HG03103 (cell line): ENCODE measurements around the gene UBE2H.

Source experiments
- ATAC-seq: cut with Tn5 transposase; IDR thresholded peaks from one replicate; pipeline ENCODE4 v1.9.1; 2021; ENCODE audit warnings: low read depth; ENCODE audit not compliant: unreplicated experiment

Gene UBE2H

DNA sequence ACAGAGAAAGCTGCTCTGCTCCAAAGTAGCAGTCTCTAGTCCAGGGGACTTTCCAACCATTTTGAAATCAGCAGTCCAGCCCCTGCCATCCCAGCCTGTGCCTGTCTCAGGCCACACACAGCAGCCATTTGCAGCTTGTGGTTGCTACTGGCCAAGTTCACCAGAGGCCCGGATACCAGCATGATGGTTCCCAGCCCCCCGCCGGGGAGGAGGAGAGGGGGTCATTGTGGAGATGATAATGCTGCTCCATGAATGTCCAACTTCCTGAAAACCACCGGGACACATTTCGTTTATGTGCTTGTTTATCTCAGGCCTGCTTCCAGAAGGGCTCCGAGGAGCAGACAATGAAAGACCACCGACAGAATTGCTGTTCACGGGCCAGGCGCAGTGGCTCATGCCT, 160.0 kb downstream of the UBE2H start:
- no peak for ATAC-seq

GRCh38 chr7:129790136-129790535, 162.6 kb downstream of the UBE2H start:
- ATAC-seq = no peak

DNA sequence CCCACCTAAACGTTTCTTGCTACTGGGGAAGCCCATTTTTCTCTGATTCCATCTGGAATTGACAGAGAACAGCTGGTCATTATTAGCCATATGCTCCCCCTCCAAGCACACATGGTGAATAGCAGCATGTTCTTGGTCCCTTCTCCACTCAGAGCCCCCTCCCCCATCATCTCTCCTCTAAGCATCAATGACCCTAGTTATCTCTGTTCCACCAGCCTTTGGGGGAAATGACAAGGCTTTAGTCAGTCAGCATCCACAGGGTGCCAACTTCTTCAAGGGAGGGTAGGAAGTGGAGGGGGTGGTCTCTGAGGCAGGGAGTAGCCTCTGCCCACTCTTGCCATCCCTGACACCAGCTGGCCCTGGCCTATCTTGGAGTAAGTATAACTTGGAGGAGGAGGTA, 163.1 kb downstream of the UBE2H start:
- no peak for ATAC-seq

DNA sequence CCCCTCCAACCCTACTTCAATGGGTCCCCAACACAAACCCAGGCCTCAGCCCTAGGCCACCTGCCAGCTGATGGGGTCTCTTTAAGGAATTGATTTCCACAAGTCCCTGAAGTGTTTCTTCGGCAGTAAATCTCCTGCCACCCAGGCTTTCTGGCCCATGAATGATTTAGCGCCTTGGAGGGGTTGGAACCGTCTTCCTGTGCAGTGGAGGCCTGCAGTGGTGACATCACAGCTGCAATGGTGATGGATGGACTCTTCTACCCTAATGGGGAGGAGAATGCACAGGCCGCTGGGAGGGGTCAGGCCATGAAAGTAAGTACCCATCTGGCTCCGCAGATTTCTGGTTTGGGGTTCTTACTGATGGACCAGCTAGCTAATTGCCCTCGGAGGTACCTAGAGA, 163.8 kb downstream of the UBE2H start:
- ATAC-seq = no peak

- ATAC-seq = no peak
Measured at GRCh38 chr7:129786825-129787563, 165.8 kb downstream of the UBE2H start.

GRCh38 chr7:129785685-129786514, 166.9 kb downstream of the UBE2H start:
- ATAC-seq = no peak

- no peak for ATAC-seq
Measured at GRCh38 chr7:129784783-129785684, 167.7 kb downstream of the UBE2H start.

- ATAC-seq = no peak
Measured at GRCh38 chr7:129784437-129784782, 168.3 kb downstream of the UBE2H start.

DNA sequence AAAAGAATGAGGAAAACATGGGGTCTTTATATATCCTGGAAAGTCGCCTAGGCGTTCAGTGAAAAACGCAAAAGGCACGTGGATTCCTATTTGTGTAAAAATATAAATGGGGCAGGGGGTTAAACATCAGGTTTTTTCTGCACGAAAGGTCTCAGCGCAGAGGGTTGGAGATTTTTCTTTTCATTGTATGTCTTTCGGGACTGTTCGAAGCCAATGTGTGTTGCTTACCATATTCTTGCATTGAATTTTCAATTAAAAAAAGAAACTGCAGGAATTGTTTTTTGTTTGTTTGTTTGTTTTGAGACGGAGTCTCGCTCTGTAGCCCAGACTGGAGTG, 169.2 kb downstream of the UBE2H start:
- ATAC-seq = no peak

DNA sequence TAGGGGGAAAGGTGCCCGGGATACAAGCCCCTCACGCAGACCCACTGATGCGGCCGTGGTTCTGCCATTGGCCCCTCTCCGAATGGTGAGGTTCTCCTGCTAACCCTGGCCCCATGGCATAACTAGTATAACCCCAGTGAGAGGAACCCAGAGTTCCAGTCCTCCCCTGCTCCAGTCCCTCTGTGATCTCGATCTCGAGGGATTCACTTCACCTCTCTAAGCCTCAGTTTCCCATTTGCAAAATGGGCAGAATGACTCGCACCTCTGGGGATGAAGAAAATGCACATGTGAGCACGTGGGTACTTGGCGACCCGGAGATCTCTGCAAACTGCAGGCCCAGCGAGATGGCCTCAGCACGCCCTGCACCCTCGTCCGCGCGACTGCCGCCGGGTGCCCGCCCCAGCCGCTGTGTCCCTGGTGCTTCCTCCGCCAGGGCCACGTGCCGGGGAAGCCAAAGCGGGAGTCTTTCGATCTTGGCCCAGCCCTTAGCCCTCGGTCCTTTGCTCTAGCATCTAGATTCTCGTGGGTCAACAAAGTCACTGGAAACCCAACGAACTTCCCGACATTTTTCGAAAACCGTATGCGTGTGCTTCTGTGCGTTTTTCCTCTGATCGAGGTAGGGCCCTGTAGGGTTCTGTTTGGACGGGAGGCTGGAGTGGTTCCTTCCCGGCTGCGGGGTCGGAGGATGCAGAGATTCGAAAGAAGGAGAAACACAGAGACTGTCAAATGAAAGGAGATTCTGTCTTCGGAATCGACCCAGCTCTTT, 169.8 kb downstream of the UBE2H start:
- ATAC-seq = no peak

- ATAC-seq = no peak
Measured at GRCh38 chr7:129781928-129782817, 170.6 kb downstream of the UBE2H start.

GRCh38 chr7:129780974-129781927, 171.5 kb downstream of the UBE2H start:
- no peak for ATAC-seq
